GM21423 (cell line): ENCODE measurements around the gene CLNK.

Experiments used
- ATAC-seq: cut with Tn5 transposase; IDR thresholded peaks from one replicate; pipeline ENCODE4 v1.9.1; 2021; ENCODE audit warnings: mild to moderate bottlenecking, moderate library complexity; ENCODE audit not compliant: unreplicated experiment

CLNK gene

GRCh38 chr4:10460313-10461047 lies 224.1 kb downstream of the CLNK start:
- no peak for ATAC-seq

- no peak for ATAC-seq
Observed at GRCh38 chr4:10459305-10459704, 225.3 kb downstream of the CLNK start.

- ATAC-seq: no peak
Observed at GRCh38 chr4:10458177-10458576, 226.4 kb downstream of the CLNK start.

GRCh38 chr4:10457255-10457801 lies 227.2 kb downstream of the CLNK start, which contains the start of gene ZNF518B:
Gene ZNF518B (minus strand): TSS chr4:10457426. CDS start chr4:10446328, 11,098 bp downstream.
- ATAC-seq: peak; percentile 78

- ATAC-seq: peak; percentile 59
Observed at GRCh38 chr4:10456595-10457254, 227.8 kb downstream of the CLNK start.

- no peak for ATAC-seq
Observed at GRCh38 chr4:10456260-10456594, 228.3 kb downstream of the CLNK start.

- ATAC-seq: no peak
Observed at GRCh38 chr4:10455133-10455532, 229.4 kb downstream of the CLNK start.

GRCh38 chr4:10454726-10455125 lies 229.8 kb downstream of the CLNK start:
- ATAC-seq: no peak

- ATAC-seq: no peak
Observed at GRCh38 chr4:10454121-10454520, 230.4 kb downstream of the CLNK start.

- no peak for ATAC-seq
Observed at GRCh38 chr4:10448991-10449390, 235.6 kb downstream of the CLNK start.

- no peak for ATAC-seq
Observed at GRCh38 chr4:10442976-10443375, 241.6 kb downstream of the CLNK start.

- no peak for ATAC-seq
Observed at GRCh38 chr4:10441512-10441911, 243.1 kb downstream of the CLNK start.

- ATAC-seq: no peak
Observed at GRCh38 chr4:10438924-10439323, 245.6 kb downstream of the CLNK start.

GRCh38 chr4:10437735-10438134 lies 246.8 kb downstream of the CLNK start:
- ATAC-seq: no peak
